Colonic mucosa (tissue), 4 donors: ENCODE measurements around the gene PRRX2. TPM values are rescaled to one million over a fixed set of nuclear protein-coding genes. Genes with fewer than 3 reads are reported as not detected.
A peak's percentile ranks its signal among the peaks of the same experiment; 100 is the strongest.
"Not testable (repeated sequence)": the region's sequence is repeated elsewhere in the genome, so short reads cannot be mapped to it uniquely, and the experiment has no call there.

Source experiments
- DNase-seq: peaks from one replicate; pipeline ENCODE4 v3.0.0-alpha.2; 2020
- H3K27ac ChIP-seq: fragments of 200-600 bp; one replicate; pipeline ENCODE4 v1.8.0; 2021
- H3K27me3 ChIP-seq: fragments of 200-600 bp; one replicate; pipeline ENCODE4 v1.8.0; 2021
- H3K36me3 ChIP-seq: fragments of 200-600 bp; one replicate; pipeline ENCODE4 v1.8.0; 2021
- H3K4me1 ChIP-seq: fragments of 200-600 bp; one replicate; pipeline ENCODE4 v1.8.0; 2021; ENCODE audit warnings: mild to moderate bottlenecking
- H3K4me3 ChIP-seq: fragments of 200-600 bp; one replicate; pipeline ENCODE4 v1.8.0; 2021
- H3K9ac ChIP-seq, 2 donors: one replicate each; pipeline ENCODE4 v1.7.0; 2013; ENCODE audit warnings: control low read depth in 2 of 2, low read depth in 2 of 2, low read length in 2 of 2
- H3K9me3 ChIP-seq: fragments of 200-600 bp; one replicate; pipeline ENCODE4 v1.8.0; 2021
- CTCF ChIP-seq: fragments of 200-600 bp; IDR thresholded peaks from one replicate; pipeline ENCODE4 v1.8.0; 2022; ENCODE audit warnings: antibody characterized with exemption, mild to moderate bottlenecking
- intact Hi-C: fragments of 100-400 bp; cut with DNase I; formaldehyde crosslinking; loops from one replicate; pipeline ENCODE4 v1.14.1; 2022
- total RNA-seq, 2 donors: library from RNA; stranded (reverse); fragmentation: NEBNext Ultra II Directional in 1 of 2; extraction: Animal tissue kit (Norgen Biotek cat#: 25700) in 1 of 2; gene quantifications; one replicate each; pipeline ENCODE4 v1.2.1, GENCODE V29; 2021
- donor health status: healthy.
- donor health status: DM: no; HTN: no; CAD: no.
- donor health status: DM: no; HTN: no; CAD: no.

PRRX2 gene
- total RNA-seq, 2 donors from 2014 or later = 0.64 to 0.85 TPM

- H3K4me3 ChIP-seq = no peak overlapping the region
- H3K27me3 ChIP-seq = no peaks in the 10 kb centered on the region
- DNase-seq = no peak
- H3K9me3 ChIP-seq = no peaks in the 10 kb centered on the region
- H3K4me1 ChIP-seq = peaks cover 7% of the 10 kb centered on the region
- intact Hi-C loops = no loop called here
- H3K9ac ChIP-seq = no peak overlapping the region
- TF ChIP-seq CTCF = no peak
- no peaks in the 10 kb centered on the region for H3K36me3 ChIP-seq
- no peak overlapping the region for H3K27ac ChIP-seq
Measured at GRCh38 chr9:129759319-129759718, 93.9 kb downstream of the PRRX2 start.

GRCh38 chr9:129759804-129760502 is 94.5 kb downstream of the PRRX2 start:
- no peak for TF ChIP-seq CTCF
- no peak overlapping the region for H3K4me3 ChIP-seq
- peaks cover 7% of the 10 kb centered on the region for H3K4me1 ChIP-seq
- H3K9ac ChIP-seq = no peak overlapping the region
- no peaks in the 10 kb centered on the region for H3K9me3 ChIP-seq
- no peak for DNase-seq
- H3K27ac ChIP-seq = no peak overlapping the region
- intact Hi-C loops = no loop called here
- no peaks in the 10 kb centered on the region for H3K27me3 ChIP-seq
- H3K36me3 ChIP-seq = no peaks in the 10 kb centered on the region

GRCh38 chr9:129760784-129761183 is 95.3 kb downstream of the PRRX2 start:
- intact Hi-C loops, H3K9ac ChIP-seq, DNase-seq, H3K4me3 ChIP-seq, H3K4me1 ChIP-seq, H3K9me3 ChIP-seq, H3K36me3 ChIP-seq, H3K27me3 ChIP-seq: not testable (repeated sequence)
- H3K27ac ChIP-seq = peak overlapping the region; percentile 83

GRCh38 chr9:129761293-129761900 is 96.0 kb downstream of the PRRX2 start:
- peak overlapping the region in 1 of 2 donors; percentile 42 for H3K9ac ChIP-seq
- no peak overlapping the region for H3K4me3 ChIP-seq
- no peaks in the 10 kb centered on the region for H3K36me3 ChIP-seq
- TF ChIP-seq CTCF = no peak
- peak; percentile 73 for DNase-seq
- intact Hi-C loops = no loop called here
- no peaks in the 10 kb centered on the region for H3K27me3 ChIP-seq
- H3K4me1 ChIP-seq = peaks cover 7% of the 10 kb centered on the region
- no peaks in the 10 kb centered on the region for H3K9me3 ChIP-seq
- peak overlapping the region; percentile 83 for H3K27ac ChIP-seq

GRCh38 chr9:129761901-129762369 is 96.5 kb downstream of the PRRX2 start:
- Histone ChIP-seq H3K9ac (peak overlapping the region in 1 of 2 donors; percentile 42), H3K36me3 (no peaks in the 10 kb centered on the region), H3K4me3 (no peak overlapping the region), H3K9me3 (no peaks in the 10 kb centered on the region), H3K27ac (peak overlapping the region; percentile 83), H3K4me1 (peaks cover 7% of the 10 kb centered on the region), H3K27me3 (no peaks in the 10 kb centered on the region)
- intact Hi-C loops = no loop called here
- DNase-seq = peak; percentile 60
- no peak for TF ChIP-seq CTCF

- H3K36me3 ChIP-seq, H3K4me1 ChIP-seq, H3K4me3 ChIP-seq, H3K27me3 ChIP-seq, intact Hi-C loops, H3K9ac ChIP-seq, H3K9me3 ChIP-seq: not testable (repeated sequence)
- peak overlapping the region; percentile 83 for H3K27ac ChIP-seq
- peak; percentile 60 for DNase-seq
Measured at GRCh38 chr9:129762370-129762984, 97.0 kb downstream of the PRRX2 start.
